ENCODE results near the gene CRYBG1.
"Not testable (repeated sequence)": the region's sequence is repeated elsewhere in the genome, so short reads cannot be mapped to it uniquely, and the experiment has no call there.

Gene CRYBG1

GRCh38 chr6:106555767-106556166 lies 195.2 kb downstream of the CRYBG1 start:
- DNase-seq (ENCODE audit: low read depth) = no peak

GRCh38 chr6:106556368-106556960 lies 195.9 kb downstream of the CRYBG1 start:
- DNase-seq (ENCODE audit: low read depth) = no peak

GRCh38 chr6:106557837-106558236 lies 197.3 kb downstream of the CRYBG1 start:
- DNase-seq (ENCODE audit: low read depth) = no peak

- DNase-seq (ENCODE audit: low read depth) = no peak
These were observed 197.8 kb downstream of the CRYBG1 start for GRCh38 chr6:106558364-106558763.

GRCh38 chr6:106559659-106560058 lies 199.1 kb downstream of the CRYBG1 start:
- DNase-seq (ENCODE audit: low read depth) = not testable (repeated sequence)

GRCh38 chr6:106560996-106561685 lies 200.6 kb downstream of the CRYBG1 start:
- DNase-seq (ENCODE audit: low read depth) = no peak

GRCh38 chr6:106561686-106562405 lies 201.3 kb downstream of the CRYBG1 start:
- no peak for DNase-seq (ENCODE audit: low read depth)

- no peak for DNase-seq (ENCODE audit: low read depth)
These were observed 203.1 kb downstream of the CRYBG1 start for GRCh38 chr6:106563614-106564013.

GRCh38 chr6:106564476-106564875 lies 204.0 kb downstream of the CRYBG1 start:
- DNase-seq (ENCODE audit: low read depth) = no peak

GRCh38 chr6:106568530-106568929 lies 208.0 kb downstream of the CRYBG1 start:
- DNase-seq (ENCODE audit: low read depth) = no peak

GRCh38 chr6:106569428-106569827 lies 208.9 kb downstream of the CRYBG1 start:
- no peak for DNase-seq (ENCODE audit: low read depth)

GRCh38 chr6:106572436-106572835 lies 211.9 kb downstream of the CRYBG1 start:
- no peak for DNase-seq (ENCODE audit: low read depth)

- DNase-seq (ENCODE audit: low read depth) = no peak
These were observed 212.5 kb downstream of the CRYBG1 start for GRCh38 chr6:106572875-106573585.

GRCh38 chr6:106574741-106575458 lies 214.4 kb downstream of the CRYBG1 start:
- no peak for DNase-seq (ENCODE audit: low read depth)

- DNase-seq (ENCODE audit: low read depth) = no peak
These were observed 218.8 kb downstream of the CRYBG1 start for GRCh38 chr6:106579281-106579680.

GRCh38 chr6:106581468-106581867 lies 221.0 kb downstream of the CRYBG1 start:
- no peak for DNase-seq (ENCODE audit: low read depth)

GRCh38 chr6:106586815-106587415 lies 226.4 kb downstream of the CRYBG1 start:
- no peak for DNase-seq (ENCODE audit: low read depth)

- DNase-seq (ENCODE audit: low read depth) = not testable (repeated sequence)
These were observed 228.4 kb downstream of the CRYBG1 start for GRCh38 chr6:106588937-106589336.

- DNase-seq (ENCODE audit: low read depth) = no peak
These were observed 230.8 kb downstream of the CRYBG1 start for GRCh38 chr6:106591111-106591825.

- no peak for DNase-seq (ENCODE audit: low read depth)
These were observed 238.9 kb downstream of the CRYBG1 start for GRCh38 chr6:106599440-106599839.

GRCh38 chr6:106600329-106600728 lies 239.8 kb downstream of the CRYBG1 start:
- no peak for DNase-seq (ENCODE audit: low read depth)

Data from T-helper 22 cell (primary cell).